SK-N-SH (cell line): ENCODE data around the gene ZNF609. TPM values are rescaled to one million over a fixed set of nuclear protein-coding genes. Genes with fewer than 3 reads are reported as not detected.

Source experiments
- CTCF ChIA-PET: fragments of 300-600, 350-600 bp; formaldehyde crosslinking; extraction: SDS; loops from one replicate; lab custom pipeline; 2021; lab: Yijun Ruan, JAX
- POLR2A ChIA-PET: fragments of 350-600 bp; sonication (Branson Sonifier 250); formaldehyde crosslinking; extraction: SDS; loops from one replicate; lab custom pipeline; 2020; ENCODE audit warnings: antibody characterized with exemption, inconsistent platforms; lab: Yijun Ruan, JAX
- DNase-seq: peaks from one replicate; pipeline ENCODE4 v3.0.0; 2012
- H2AFZ ChIP-seq: fragments of 200-600 bp; sonication (generic); 2 replicates; pipeline ENCODE4 v1.8.1; 2016; ENCODE audit warnings: antibody characterized with exemption, mild to moderate bottlenecking, low read depth
- H3F3A ChIP-seq: fragments of 200-600 bp; sonication (generic); replicated peaks from 2 replicates; pipeline ENCODE3; 2016; ENCODE audit warnings: antibody characterized with exemption, mild to moderate bottlenecking; ENCODE audit not compliant: insufficient read depth
- H3K27ac ChIP-seq, 2 experiments: fragments of 200-500 bp in 1 of 2; fragments of 200-600 bp in 1 of 2; sonication (Bioruptor generic) in 1 of 2; sonication (generic), shearing (Covaris generic) in 1 of 2; 2 replicates each; pipeline versions ENCODE4 v1.5.1 to v1.6.1; 2014 to 2016; ENCODE audit warnings: low read depth in 2 of 2, inconsistent platforms in 1 of 2, low read length in 1 of 2, mild to moderate bottlenecking in 1 of 2, mixed read lengths in 1 of 2
- H3K27me3 ChIP-seq: fragments of 200-600 bp; sonication (generic), shearing (Covaris generic); 2 replicates; pipeline ENCODE4 v1.6.1; 2016; ENCODE audit warnings: mixed run types; ENCODE audit not compliant: insufficient read depth
- H3K36me3 ChIP-seq, 2 experiments: fragments of 200-500 bp in 1 of 2; fragments of 200-600 bp in 1 of 2; sonication (Bioruptor generic) in 1 of 2; sonication (generic) in 1 of 2; replicated peaks in 1 of 2; 2 replicates each; pipeline versions ENCODE3 to v1.5.1; 2014 to 2016; ENCODE audit warnings: low read length in 1 of 2, mild to moderate bottlenecking in 1 of 2; ENCODE audit not compliant: insufficient read depth in 2 of 2, control insufficient read depth in 1 of 2
- H3K4me1 ChIP-seq, 2 experiments: fragments of 200-500 bp in 1 of 2; fragments of 200-600 bp in 1 of 2; sonication (Bioruptor generic) in 1 of 2; sonication (generic), shearing (Covaris generic) in 1 of 2; 2 replicates each; pipeline versions ENCODE4 v1.5.1 to v1.6.1; 2014 to 2016; ENCODE audit warnings: low read depth in 1 of 2, low read length in 1 of 2, mixed run types in 1 of 2; ENCODE audit not compliant: insufficient read depth in 2 of 2, control insufficient read depth in 1 of 2
- H3K4me2 ChIP-seq: fragments of 200-600 bp; sonication (generic), shearing (Covaris generic); 2 replicates; pipeline ENCODE4 v1.6.1; 2017; ENCODE audit warnings: mixed run types
- H3K4me3 ChIP-seq, 2 experiments: fragments of 200-500 bp in 1 of 2; fragments of 200-600 bp in 1 of 2; sonication (Bioruptor generic) in 1 of 2; sonication (generic), shearing (Covaris generic) in 1 of 2; 2 replicates each; pipeline versions ENCODE4 v1.5.1 to v1.8.1; 2014 to 2016; ENCODE audit warnings: low read depth in 2 of 2, inconsistent platforms in 1 of 2, low read length in 1 of 2, mild to moderate bottlenecking in 1 of 2, mixed read lengths in 1 of 2, moderate library complexity in 1 of 2
- H3K79me2 ChIP-seq: fragments of 200-600 bp; sonication (generic); 2 replicates; pipeline ENCODE4 v1.8.1; 2017; ENCODE audit warnings: mild to moderate bottlenecking; ENCODE audit not compliant: insufficient read depth
- H3K9ac ChIP-seq: fragments of 200-600 bp; sonication (generic); 2 replicates; pipeline ENCODE4 v1.6.1; 2017; ENCODE audit warnings: mixed run types
- H3K9me2 ChIP-seq: fragments of 200-600 bp; sonication (generic); 2 replicates; pipeline ENCODE4 v1.6.1; 2017; ENCODE audit warnings: mixed run types
- H3K9me3 ChIP-seq: fragments of 200-600 bp; sonication (generic); 2 replicates; pipeline ENCODE4 v1.6.1; 2017; ENCODE audit warnings: mixed run types, mild to moderate bottlenecking, moderate library complexity
- H4K20me1 ChIP-seq: fragments of 200-600 bp; sonication (generic); 2 replicates; pipeline ENCODE4 v1.6.1; 2017; ENCODE audit warnings: mild to moderate bottlenecking, mixed run types; ENCODE audit not compliant: insufficient read depth
- ELF1 ChIP-seq: IDR thresholded peaks from 2 replicates; pipeline ENCODE4 v1.4.0; 2012
- EP300 ChIP-seq, 2 experiments: IDR thresholded peaks; 2 replicates each; pipeline versions ENCODE4 v1.4.0 to v1.6.1; 2012; ENCODE audit warnings: borderline replicate concordance in 1 of 2, low read depth in 1 of 2, low read length in 1 of 2
- FOSL2 ChIP-seq: IDR thresholded peaks from 2 replicates; pipeline ENCODE4 v1.4.0; 2012; ENCODE audit warnings: low read depth, mild to moderate bottlenecking, moderate library complexity, borderline replicate concordance
- GABPA ChIP-seq: IDR thresholded peaks from 2 replicates; pipeline ENCODE4 v1.4.0; 2012; ENCODE audit warnings: low read depth, mild to moderate bottlenecking
- NFIC ChIP-seq: IDR thresholded peaks from 2 replicates; pipeline ENCODE4 v1.4.0; 2012; ENCODE audit warnings: borderline replicate concordance
- NRF1 ChIP-seq: IDR thresholded peaks from 2 replicates; pipeline ENCODE4 v1.6.1; 2012; ENCODE audit warnings: low read depth, mild to moderate bottlenecking, low read length
- POLR2AphosphoS5 ChIP-seq: IDR thresholded peaks from 2 replicates; pipeline ENCODE4 v1.6.1; 2012; ENCODE audit warnings: low read depth, low read length
- RFX5 ChIP-seq: IDR thresholded peaks from 2 replicates; pipeline ENCODE4 v1.6.1; 2012; ENCODE audit warnings: mild to moderate bottlenecking, improper control_type of control experiment, low read length
- SIN3A ChIP-seq: IDR thresholded peaks from 2 replicates; pipeline ENCODE4 v1.6.1; 2012; ENCODE audit warnings: low read depth, mild to moderate bottlenecking, low read length, moderate library complexity, borderline replicate concordance
- TAF1 ChIP-seq: IDR thresholded peaks from 2 replicates; pipeline ENCODE4 v1.6.1; 2012; ENCODE audit warnings: low read depth, mild to moderate bottlenecking, low read length, moderate library complexity, borderline replicate concordance
- YY1 ChIP-seq: IDR thresholded peaks from 2 replicates; pipeline ENCODE4 v1.4.0; 2012; ENCODE audit warnings: low read depth, mild to moderate bottlenecking
- WGBS: methylation state at CpG from one replicate; pipeline ENCODE4 v1.1.6; 2017; ENCODE audit warnings: low lambda C conversion rate; 5-methylcytosine and 5-hydroxymethylcytosine counted together
- polyA plus RNA-seq, 3 experiments: library from polyadenylated mRNA; depleted of rRNA; stranded (reverse); fragments of >200 nt; gene quantifications; 2 replicates each; pipeline ENCODE4 v1.2.3, GENCODE V29; 2012
- TF ChIP-seq, protein P1 (sequence below): IDR thresholded peaks from 2 replicates; pipeline ENCODE4 v1.4.0; 2012; ENCODE audit warnings: low read depth, borderline replicate concordance
- TF ChIP-seq, protein P2 (sequence below): IDR thresholded peaks from 2 replicates; pipeline ENCODE4 v1.4.0; 2012; ENCODE audit warnings: low read depth
- TF ChIP-seq, protein P3 (sequence below): fragments of 150-350 bp; IDR thresholded peaks from 2 replicates; pipeline ENCODE4 v1.6.1; 2016; ENCODE audit warnings: mild to moderate bottlenecking, low read depth, low read length

The ZNF609 gene
- polyA plus RNA-seq, 1 of the 3 experiments (the other 2 are of a cell fraction) = 12.6 TPM

DNA sequence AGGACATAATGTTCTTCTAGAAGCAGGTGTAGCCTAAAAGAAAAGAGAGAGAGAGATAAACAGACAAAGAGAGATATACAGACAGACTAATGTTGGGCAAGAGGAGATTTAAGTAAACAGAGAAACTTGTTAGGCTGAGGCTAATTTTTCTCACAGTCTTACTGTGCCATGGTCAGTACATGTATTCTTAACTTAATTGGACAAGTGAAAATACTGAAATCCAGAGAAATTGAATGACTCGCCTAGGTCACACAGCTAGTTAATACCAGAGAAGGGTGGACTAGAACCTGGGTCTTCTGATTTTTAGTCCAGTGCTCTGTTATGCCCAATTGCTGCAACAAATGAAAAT is 6.7 kb upstream of the ZNF609 start:
- CTCF ChIA-PET = no interaction called here
- no peak for TF ChIP-seq YY1
- TF ChIP-seq, protein P1, sequence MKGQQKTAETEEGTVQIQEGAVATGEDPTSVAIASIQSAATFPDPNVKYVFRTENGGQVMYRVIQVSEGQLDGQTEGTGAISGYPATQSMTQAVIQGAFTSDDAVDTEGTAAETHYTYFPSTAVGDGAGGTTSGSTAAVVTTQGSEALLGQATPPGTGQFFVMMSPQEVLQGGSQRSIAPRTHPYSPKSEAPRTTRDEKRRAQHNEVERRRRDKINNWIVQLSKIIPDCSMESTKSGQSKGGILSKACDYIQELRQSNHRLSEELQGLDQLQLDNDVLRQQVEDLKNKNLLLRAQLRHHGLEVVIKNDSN = no peak
- TF ChIP-seq NRF1 = no peak
- TF ChIP-seq ELF1 = no peak
- TF ChIP-seq, protein P2, sequence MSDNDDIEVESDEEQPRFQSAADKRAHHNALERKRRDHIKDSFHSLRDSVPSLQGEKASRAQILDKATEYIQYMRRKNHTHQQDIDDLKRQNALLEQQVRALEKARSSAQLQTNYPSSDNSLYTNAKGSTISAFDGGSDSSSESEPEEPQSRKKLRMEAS = no peak
- no peak for TF ChIP-seq POLR2AphosphoS5
- Histone ChIP-seq H3K4me1 (peaks cover 0 to 16% of the 10 kb centered on the region in 2 experiments; a peak in 3 of 4 replicates), H3F3A (no peaks in the 10 kb centered on the region), H3K9ac (no peak overlapping the region), H4K20me1 (no peaks in the 10 kb centered on the region), H3K9me2 (no peaks in the 10 kb centered on the region), H3K4me2 (no peak overlapping the region), H3K79me2 (no peaks in the 10 kb centered on the region), H3K36me3 (peaks cover 32 to 35% of the 10 kb centered on the region in 2 experiments), H2AFZ (no peak overlapping the region), H3K4me3 (no peak overlapping the region), H3K27me3 (no peaks in the 10 kb centered on the region), H3K27ac (0 out of 4 replicates have a peak overlapping the region, but pooled peaks of 1 of the 2 experiments have one; percentile 10), H3K9me3 (no peaks in the 10 kb centered on the region)
- DNase-seq = no peak
- 87% methylated on average over 1 of the region's 1 CpG for WGBS
- POLR2A ChIA-PET = no interaction called here

DNA sequence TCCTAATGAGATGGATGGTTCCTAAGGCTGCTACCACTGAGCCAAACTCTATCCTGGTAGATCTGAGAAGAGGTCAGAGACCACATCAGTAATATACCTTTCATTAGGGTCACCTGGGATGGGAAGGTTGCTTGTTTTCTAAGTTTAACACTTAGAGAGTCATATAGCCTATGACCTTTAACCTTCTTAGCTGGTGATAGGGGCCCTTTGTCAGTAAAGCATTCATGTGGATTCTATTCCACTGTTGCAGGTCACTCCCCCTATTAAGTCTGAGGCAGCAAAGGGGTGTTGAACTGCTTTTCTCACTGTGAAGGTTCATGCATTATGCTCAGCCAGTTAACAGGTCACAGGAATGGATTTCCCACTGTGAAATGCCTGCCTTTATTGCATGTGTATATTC is 6.1 kb upstream of the ZNF609 start:
- ChIA-PET POLR2A (no interaction called here), CTCF (no interaction called here)
- H3K9ac ChIP-seq = no peak overlapping the region
- H3K27ac ChIP-seq = no peak overlapping the region
- H3K4me2 ChIP-seq = no peak overlapping the region
- H3K36me3 ChIP-seq = peaks cover 30 to 32% of the 10 kb centered on the region in 2 experiments
- H2AFZ ChIP-seq = no peak overlapping the region
- no peak for TF ChIP-seq FOSL2
- no peak for TF ChIP-seq EP300 (IDR thresholded peaks at IDR 0.05; ENCODE audit: borderline replicate concordance in 1 of 2, low read depth in 1 of 2, low read length in 1 of 2)
- TF ChIP-seq NFIC = no peak
- TF ChIP-seq GABPA = no peak
- TF ChIP-seq RFX5 = no peak
- H3K27me3 ChIP-seq = no peaks in the 10 kb centered on the region
- H3K9me3 ChIP-seq = no peaks in the 10 kb centered on the region
- H3K79me2 ChIP-seq = no peaks in the 10 kb centered on the region
- H3K4me3 ChIP-seq = no peak overlapping the region
- no peaks in the 10 kb centered on the region for H3K9me2 ChIP-seq
- peaks cover under 1% of the 10 kb centered on the region for H3F3A ChIP-seq
- no peak for DNase-seq
- H4K20me1 ChIP-seq = no peaks in the 10 kb centered on the region
- peaks cover 0 to 16% of the 10 kb centered on the region in 2 experiments; a peak in 3 of 4 replicates for H3K4me1 ChIP-seq

DNA sequence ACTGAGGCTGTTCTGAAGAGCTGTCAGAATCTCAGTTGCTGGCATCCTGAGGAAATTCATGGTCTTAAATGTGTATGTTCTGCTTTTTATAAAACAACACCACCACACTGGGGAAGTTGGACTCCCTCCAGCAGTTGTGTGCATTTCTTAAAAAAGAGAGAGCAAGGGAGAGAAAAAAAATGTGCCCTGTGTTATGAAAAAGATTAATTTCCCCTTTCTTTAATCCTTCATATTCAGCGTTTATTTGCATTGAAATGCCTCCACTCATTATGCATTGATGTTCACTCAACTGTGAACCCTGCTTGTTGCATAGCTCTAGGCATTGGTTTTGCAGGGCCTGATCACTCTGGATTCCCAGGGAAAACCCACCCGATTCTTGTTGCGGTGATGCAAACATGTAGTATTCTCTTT is 4.4 kb upstream of the ZNF609 start:
- Histone ChIP-seq H3K9me2 (no peaks in the 10 kb centered on the region), H3K4me3 (no peak overlapping the region), H3K36me3 (peaks cover 24 to 32% of the 10 kb centered on the region in 2 experiments), H3K9me3 (no peaks in the 10 kb centered on the region), H3K4me2 (no peak overlapping the region), H3K9ac (no peak overlapping the region), H3F3A (peaks cover 8% of the 10 kb centered on the region), H3K27ac (no peak overlapping the region), H2AFZ (no peak overlapping the region), H3K4me1 (peaks cover 4 to 21% of the 10 kb centered on the region in 2 experiments), H4K20me1 (no peaks in the 10 kb centered on the region), H3K27me3 (no peaks in the 10 kb centered on the region), H3K79me2 (no peaks in the 10 kb centered on the region)
- WGBS = 92% methylated on average over 3 of the region's 3 CpGs
- TF ChIP-seq NFIC = no peak
- no peak for TF ChIP-seq SIN3A
- TF ChIP-seq, protein P3, sequence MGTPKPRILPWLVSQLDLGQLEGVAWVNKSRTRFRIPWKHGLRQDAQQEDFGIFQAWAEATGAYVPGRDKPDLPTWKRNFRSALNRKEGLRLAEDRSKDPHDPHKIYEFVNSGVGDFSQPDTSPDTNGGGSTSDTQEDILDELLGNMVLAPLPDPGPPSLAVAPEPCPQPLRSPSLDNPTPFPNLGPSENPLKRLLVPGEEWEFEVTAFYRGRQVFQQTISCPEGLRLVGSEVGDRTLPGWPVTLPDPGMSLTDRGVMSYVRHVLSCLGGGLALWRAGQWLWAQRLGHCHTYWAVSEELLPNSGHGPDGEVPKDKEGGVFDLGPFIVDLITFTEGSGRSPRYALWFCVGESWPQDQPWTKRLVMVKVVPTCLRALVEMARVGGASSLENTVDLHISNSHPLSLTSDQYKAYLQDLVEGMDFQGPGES = no peak
- no peak for TF ChIP-seq RFX5
- no peak for TF ChIP-seq TAF1
- TF ChIP-seq GABPA = no peak
- no peak for TF ChIP-seq ELF1
- DNase-seq = no peak
- ChIA-PET CTCF (interaction anchor here (1.2 to 1.4 kb wide), 2 partner anchors 198 to 225 kb away, joined by 3 read pairs; no protein-coding TSS in a partner anchor), POLR2A (no interaction called here)
